Body of pancreas (tissue), 4 donors: ENCODE results near the gene CP.

ENCODE experiments used
- POLR2A ChIP-seq, 3 donors: fragments of 450-650 bp; IDR thresholded peaks; one replicate each; pipeline ENCODE4 v1.6.1; 2016; ENCODE audit warnings: antibody characterized with exemption in 3 of 3, mild to moderate bottlenecking in 2 of 3
- TF ChIP-seq, protein P1 (sequence below), 7 experiments: fragments of 450-650 bp in 4 of 7; fragments of 200-600 bp in 3 of 7; sonication (generic) in 3 of 7; IDR thresholded peaks; one replicate each; pipeline ENCODE4 v1.5.1; 2016 to 2019; ENCODE audit warnings: antibody characterized with exemption in 7 of 7

DNA sequence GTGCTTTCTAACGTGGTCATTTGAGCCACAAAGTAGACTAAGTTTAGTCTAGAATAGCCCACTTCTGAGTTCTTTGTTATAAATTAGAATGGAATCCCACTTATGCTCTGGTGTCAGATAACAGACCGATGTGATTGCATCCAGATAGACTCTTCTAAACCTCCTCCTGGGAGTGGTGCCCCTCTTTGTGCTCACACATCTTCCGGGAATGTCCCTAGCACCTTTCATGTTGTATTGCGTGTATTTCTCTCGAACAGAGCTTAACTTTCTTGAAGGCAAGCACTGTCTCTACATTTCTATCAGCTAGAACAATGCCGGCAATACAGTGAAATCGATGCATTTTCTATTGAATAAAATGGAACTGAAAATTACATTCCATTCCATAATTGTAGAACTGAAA lies 23.0 kb downstream of the CP start:
- no peak for TF ChIP-seq POLR2A (IDR thresholded peaks at IDR 0.05)
- TF ChIP-seq, protein P1, sequence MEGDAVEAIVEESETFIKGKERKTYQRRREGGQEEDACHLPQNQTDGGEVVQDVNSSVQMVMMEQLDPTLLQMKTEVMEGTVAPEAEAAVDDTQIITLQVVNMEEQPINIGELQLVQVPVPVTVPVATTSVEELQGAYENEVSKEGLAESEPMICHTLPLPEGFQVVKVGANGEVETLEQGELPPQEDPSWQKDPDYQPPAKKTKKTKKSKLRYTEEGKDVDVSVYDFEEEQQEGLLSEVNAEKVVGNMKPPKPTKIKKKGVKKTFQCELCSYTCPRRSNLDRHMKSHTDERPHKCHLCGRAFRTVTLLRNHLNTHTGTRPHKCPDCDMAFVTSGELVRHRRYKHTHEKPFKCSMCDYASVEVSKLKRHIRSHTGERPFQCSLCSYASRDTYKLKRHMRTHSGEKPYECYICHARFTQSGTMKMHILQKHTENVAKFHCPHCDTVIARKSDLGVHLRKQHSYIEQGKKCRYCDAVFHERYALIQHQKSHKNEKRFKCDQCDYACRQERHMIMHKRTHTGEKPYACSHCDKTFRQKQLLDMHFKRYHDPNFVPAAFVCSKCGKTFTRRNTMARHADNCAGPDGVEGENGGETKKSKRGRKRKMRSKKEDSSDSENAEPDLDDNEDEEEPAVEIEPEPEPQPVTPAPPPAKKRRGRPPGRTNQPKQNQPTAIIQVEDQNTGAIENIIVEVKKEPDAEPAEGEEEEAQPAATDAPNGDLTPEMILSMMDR (IDR thresholded peaks at IDR 0.05), result no peak
